HepG2 (cell line): Measurements from ENCODE around the gene STK24. TPM values are rescaled to one million over a fixed set of nuclear protein-coding genes. Genes with fewer than 3 reads are reported as not detected.

Experiments used
- ATF7 ChIP-seq, 2 experiments: fragments of 450-650 bp in 1 of 2; sonication (generic) in 1 of 2; formaldehyde crosslinking in 1 of 2; IDR thresholded peaks; 2 replicates each; pipeline versions ENCODE4 v1.4.0 to v1.6.1; 2016 to 2020; ENCODE audit warnings: antibody characterized with exemption in 1 of 2, mild to moderate bottlenecking in 1 of 2, missing genetic modification reagents in 1 of 2
- BCL3 ChIP-seq: sonication (generic); formaldehyde crosslinking; IDR thresholded peaks from 2 replicates; pipeline ENCODE4 v1.5.1; 2020; ENCODE audit warnings: mild to moderate bottlenecking, missing genetic modification reagents, moderate library complexity
- CBX2 ChIP-seq, 2 experiments: fragments of 200-600 bp in 1 of 2; sonication (generic); formaldehyde crosslinking in 1 of 2; IDR thresholded peaks; 2 replicates each; pipeline versions ENCODE4 v1.7.0 to v1.8.1; 2018 to 2022; ENCODE audit warnings: low read depth in 2 of 2, low read length in 1 of 2, mild to moderate bottlenecking in 1 of 2, missing genetic modification reagents in 1 of 2
- CCDC6 ChIP-seq: sonication (generic); formaldehyde crosslinking; IDR thresholded peaks from 2 replicates; pipeline ENCODE4 v1.8.1; 2022; ENCODE audit warnings: mild to moderate bottlenecking, missing genetic modification reagents, moderate library complexity
- DZIP1 ChIP-seq: sonication (generic); formaldehyde crosslinking; IDR thresholded peaks from 2 replicates; pipeline ENCODE4 v1.5.0; 2020; ENCODE audit warnings: mild to moderate bottlenecking, missing genetic modification reagents
- ELF3 ChIP-seq: IDR thresholded peaks from 2 replicates; pipeline ENCODE4 v1.6.1; 2016; ENCODE audit warnings: missing genetic modification reagents, missing compliant biosample characterization
- FOXM1 ChIP-seq: sonication (generic); formaldehyde crosslinking; IDR thresholded peaks from 2 replicates; pipeline ENCODE4 v1.5.0; 2020; ENCODE audit warnings: missing genetic modification reagents
- HES4 ChIP-seq: sonication (generic); formaldehyde crosslinking; IDR thresholded peaks from 2 replicates; pipeline ENCODE4 v1.9.0; 2021; ENCODE audit warnings: mild to moderate bottlenecking, missing genetic modification reagents, borderline replicate concordance
- HIC2 ChIP-seq: sonication (generic); formaldehyde crosslinking; IDR thresholded peaks from 2 replicates; pipeline ENCODE4 v1.9.0; 2022; ENCODE audit warnings: low read depth, missing genetic modification reagents
- MTF1 ChIP-seq: sonication (generic); formaldehyde crosslinking; IDR thresholded peaks from 2 replicates; pipeline ENCODE4 v1.5.0; 2020; ENCODE audit warnings: missing genetic modification reagents
- NR2F2 ChIP-seq: IDR thresholded peaks from 2 replicates; pipeline ENCODE4 v1.6.1; 2012; ENCODE audit warnings: low read depth, inconsistent platforms, borderline replicate concordance
- REXO4 ChIP-seq: sonication (generic); formaldehyde crosslinking; IDR thresholded peaks from 2 replicates; pipeline ENCODE4 v1.8.0; 2022; ENCODE audit warnings: missing genetic modification reagents, mild to moderate bottlenecking, borderline replicate concordance
- SKI ChIP-seq: fragments of 450-650 bp; IDR thresholded peaks from one replicate; pipeline ENCODE4 v1.6.1; 2018; ENCODE audit warnings: mild to moderate bottlenecking; ENCODE audit not compliant: partially characterized antibody
- SMAD9 ChIP-seq: sonication (generic); formaldehyde crosslinking; IDR thresholded peaks from 2 replicates; pipeline ENCODE4 v1.5.1; 2020; ENCODE audit warnings: mild to moderate bottlenecking, missing genetic modification reagents
- SP140L ChIP-seq: sonication (generic); formaldehyde crosslinking; IDR thresholded peaks from 2 replicates; pipeline ENCODE4 v1.4.0; 2020; ENCODE audit warnings: missing genetic modification reagents, borderline replicate concordance
- SRF ChIP-seq: IDR thresholded peaks from 2 replicates; pipeline ENCODE4 v1.6.1; 2011; ENCODE audit warnings: mild to moderate bottlenecking, low read depth, low read length, moderate library complexity
- ZFP41 ChIP-seq: sonication (generic); formaldehyde crosslinking; IDR thresholded peaks from 2 replicates; pipeline ENCODE4 v1.4.0; 2020; ENCODE audit warnings: mild to moderate bottlenecking, missing genetic modification reagents, borderline replicate concordance
- ZNF225 ChIP-seq: sonication (generic); formaldehyde crosslinking; IDR thresholded peaks from 2 replicates; pipeline ENCODE4 v1.4.0; 2020; ENCODE audit warnings: mild to moderate bottlenecking, missing genetic modification reagents
- ZNF274 ChIP-seq: sonication (generic); formaldehyde crosslinking; IDR thresholded peaks from 2 replicates; pipeline ENCODE4 v1.5.1; 2020; ENCODE audit warnings: mild to moderate bottlenecking, missing genetic modification reagents
- ZNF292 ChIP-seq: sonication (generic); formaldehyde crosslinking; IDR thresholded peaks from 2 replicates; pipeline ENCODE4 v1.8.1; 2022; ENCODE audit warnings: mild to moderate bottlenecking, low read depth, missing genetic modification reagents, borderline replicate concordance
- ZNF432 ChIP-seq: sonication (generic); formaldehyde crosslinking; IDR thresholded peaks from 2 replicates; pipeline ENCODE4 v1.5.0; 2020; ENCODE audit warnings: missing genetic modification reagents, mild to moderate bottlenecking, borderline replicate concordance
- ZNF556 ChIP-seq: sonication (generic); formaldehyde crosslinking; IDR thresholded peaks from 2 replicates; pipeline ENCODE4 v1.4.0; 2020; ENCODE audit warnings: mild to moderate bottlenecking, missing genetic modification reagents, borderline replicate concordance
- ZNF780A ChIP-seq: sonication (generic); formaldehyde crosslinking; IDR thresholded peaks from 2 replicates; pipeline ENCODE4 v1.8.0; 2022; ENCODE audit warnings: mild to moderate bottlenecking, missing genetic modification reagents, moderate library complexity
- ZSCAN22 ChIP-seq: sonication (generic); formaldehyde crosslinking; IDR thresholded peaks from 2 replicates; pipeline ENCODE4 v1.4.0; 2020; ENCODE audit warnings: mild to moderate bottlenecking, missing genetic modification reagents
- polyA plus RNA-seq, 8 experiments: library from polyadenylated mRNA; depleted of rRNA in 3 of 8; stranded (reverse) in 7 of 8; unstranded in 1 of 8; fragments of >200 nt; fragmentation: Illumina TruSeq in 4 of 8; extraction: Trizol in 4 of 8; gene quantifications; 2 replicates each; pipeline versions ENCODE4 v1.2.1 to v1.2.3, GENCODE V29; 2011 to 2016; ENCODE audit warnings: low read depth in 4 of 8, missing spikeins in 1 of 8, mixed read lengths in 1 of 8; ENCODE audit not compliant: insufficient read depth in 1 of 8
- total RNA-seq, 5 experiments: library from RNA; depleted of rRNA; stranded (reverse); fragments of >200 nt; fragmentation: Illumina TruSeq; extraction: Trizol; gene quantifications; 2 replicates each; pipeline ENCODE4 v1.2.3, GENCODE V29; 2016; ENCODE audit warnings: low read depth in 1 of 5

Gene STK24
- total and polyA plus RNA-seq, 2 of the 13 experiments (the other 11 are each of a cell fraction or from before 2014, with no cell fraction given) = 51.3 to 73.0 TPM

- TF ChIP-seq BCL3 (CRISPR knock-in tag) = peak; percentile 98
- peak; percentile 65; the same call in 1 of the 2 replicates for TF ChIP-seq HIC2 (CRISPR knock-in tag)
- TF ChIP-seq ZNF274 (CRISPR knock-in tag) = peak; percentile 98
- TF ChIP-seq ZSCAN22 (CRISPR knock-in tag) = peak; percentile 84; the same call in 1 of the 2 replicates
- TF ChIP-seq ZNF780A (CRISPR knock-in tag) = peak; percentile 93
- TF ChIP-seq REXO4 (CRISPR knock-in tag) = peak; percentile 90
- TF ChIP-seq ZNF225 (CRISPR knock-in tag) = peak; percentile 85; the same call in 1 of the 2 replicates
- TF ChIP-seq CBX2 (IDR thresholded peaks at IDR 0.05; ENCODE audit: low read depth, low read length) = no peak
- 0 out of 2 replicates have a peak, but pooled peaks have one; percentile 37 for TF ChIP-seq CBX2 (CRISPR knock-in tag; IDR thresholded peaks at IDR 0.05; ENCODE audit: low read depth)
- TF ChIP-seq SKI = peak; percentile 50
- TF ChIP-seq ATF7 (IDR thresholded peaks at IDR 0.05) = no peak
- peak; percentile 82 for TF ChIP-seq ATF7 (CRISPR knock-in tag; IDR thresholded peaks at IDR 0.05)
- TF ChIP-seq ELF3 (CRISPR knock-in tag) = peak; percentile 93; the same call in 1 of the 2 replicates
- TF ChIP-seq ZNF556 = 0 out of 2 replicates have a peak, but pooled peaks have one; percentile 71
- no peak for TF ChIP-seq FOXM1 (CRISPR knock-in tag)
- peak; percentile 71; the same call in 1 of the 2 replicates for TF ChIP-seq ZNF292 (CRISPR knock-in tag)
- peak; percentile 98 for TF ChIP-seq HES4 (CRISPR knock-in tag)
- peak; percentile 93 for TF ChIP-seq NR2F2
- no peak for TF ChIP-seq ZNF432 (CRISPR knock-in tag)
- TF ChIP-seq SMAD9 (CRISPR knock-in tag) = no peak
- peak; percentile 93 for TF ChIP-seq CCDC6 (CRISPR knock-in tag)
- TF ChIP-seq MTF1 = peak; percentile 93
- TF ChIP-seq SRF = no peak
- TF ChIP-seq SP140L (CRISPR knock-in tag) = peak; percentile 94; the same call in 1 of the 2 replicates
- no peak for TF ChIP-seq ZFP41 (CRISPR knock-in tag)
- TF ChIP-seq DZIP1 (CRISPR knock-in tag) = peak; percentile 88
These were observed 70.1 kb downstream of the STK24 start (continued) for GRCh38 chr13:98506728-98507230.
